HG02884 (cell line): ENCODE results near the gene PSG7.
"Not testable (repeated sequence)": the region's sequence is repeated elsewhere in the genome, so short reads cannot be mapped to it uniquely, and the experiment has no call there.

Source experiments
- ATAC-seq: cut with Tn5 transposase; IDR thresholded peaks from one replicate; pipeline ENCODE4 v1.9.1; 2021; ENCODE audit warnings: mild to moderate bottlenecking, moderate library complexity; ENCODE audit not compliant: unreplicated experiment

The PSG7 gene

DNA sequence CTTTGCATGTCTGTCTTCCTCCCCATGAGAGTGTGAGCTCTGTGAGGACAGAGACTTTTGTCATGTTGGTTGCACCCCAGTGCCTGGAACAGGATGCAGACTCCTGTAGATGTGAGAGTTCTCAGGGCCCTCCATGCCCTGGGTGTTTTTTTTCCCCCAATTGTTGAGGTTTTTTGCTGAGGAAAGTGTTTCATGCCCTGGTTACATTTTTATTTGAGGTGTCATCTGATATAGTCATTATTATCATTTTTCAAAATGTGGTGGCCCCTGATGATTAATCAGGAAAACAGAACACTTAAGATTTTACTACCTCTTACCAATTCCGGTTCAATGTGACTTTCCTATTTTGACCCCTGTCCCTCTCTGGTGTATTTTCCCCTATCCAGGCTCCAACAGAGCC is 20.1 kb downstream of the PSG7 start:
- not testable (repeated sequence) for ATAC-seq

DNA sequence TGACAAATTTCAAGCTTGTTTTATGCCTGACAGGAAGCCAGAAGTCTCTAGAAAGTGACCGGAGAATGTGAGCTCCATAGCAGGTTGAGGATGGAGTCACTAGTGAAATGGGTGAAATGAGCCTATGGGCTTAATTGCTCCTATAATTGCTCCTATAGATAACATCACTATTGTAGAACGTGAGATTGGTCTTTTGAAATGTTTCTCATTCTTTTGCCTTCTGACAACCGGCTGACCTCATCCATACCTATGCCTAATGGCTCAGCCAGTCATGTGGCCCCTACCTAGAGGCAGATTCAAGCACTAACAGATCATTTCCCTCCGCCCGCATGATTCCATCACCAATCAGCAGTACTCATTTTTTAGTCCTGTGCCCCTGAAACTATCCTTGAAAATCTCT is 23.5 kb downstream of the PSG7 start:
- ATAC-seq, result not testable (repeated sequence)

DNA sequence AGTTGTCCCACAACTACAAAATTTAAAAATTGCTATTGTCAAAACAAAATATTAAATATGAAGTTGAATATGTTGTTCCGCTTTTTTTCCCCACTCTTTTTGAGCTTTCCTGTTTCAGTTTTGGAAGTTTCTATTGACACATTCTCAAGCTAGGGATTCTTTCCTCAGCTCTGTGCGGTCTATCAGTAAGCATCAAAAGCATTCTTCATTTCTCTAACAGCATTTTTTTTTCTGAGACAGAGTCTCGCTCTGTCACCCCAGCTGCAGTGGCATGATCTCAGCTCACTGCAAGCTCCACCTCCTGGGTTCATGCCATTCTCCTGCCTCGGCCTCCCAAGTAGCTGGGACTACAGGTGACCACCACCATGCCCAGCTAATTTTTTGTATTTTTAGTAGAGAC is 24.1 kb downstream of the PSG7 start:
- ATAC-seq, result not testable (repeated sequence)

DNA sequence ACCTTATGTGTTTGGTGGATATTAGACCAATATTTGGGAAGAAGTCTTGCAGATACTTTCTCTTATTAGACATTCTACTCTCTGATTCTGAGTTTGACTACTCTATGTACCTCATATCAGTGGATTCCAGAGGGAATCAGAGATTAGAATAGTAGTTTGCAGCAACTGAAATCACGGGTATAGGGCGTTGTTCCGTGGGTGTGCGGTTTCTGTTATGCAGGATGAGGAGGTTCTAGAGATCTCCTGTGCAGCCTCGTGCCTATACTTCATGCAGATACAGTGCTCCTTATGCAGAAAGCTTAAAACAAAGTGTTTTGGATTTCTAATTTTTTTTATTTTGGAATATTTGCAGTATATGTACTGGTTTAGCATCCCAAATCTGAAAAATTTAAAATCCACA is 25.3 kb downstream of the PSG7 start:
- not testable (repeated sequence) for ATAC-seq

DNA sequence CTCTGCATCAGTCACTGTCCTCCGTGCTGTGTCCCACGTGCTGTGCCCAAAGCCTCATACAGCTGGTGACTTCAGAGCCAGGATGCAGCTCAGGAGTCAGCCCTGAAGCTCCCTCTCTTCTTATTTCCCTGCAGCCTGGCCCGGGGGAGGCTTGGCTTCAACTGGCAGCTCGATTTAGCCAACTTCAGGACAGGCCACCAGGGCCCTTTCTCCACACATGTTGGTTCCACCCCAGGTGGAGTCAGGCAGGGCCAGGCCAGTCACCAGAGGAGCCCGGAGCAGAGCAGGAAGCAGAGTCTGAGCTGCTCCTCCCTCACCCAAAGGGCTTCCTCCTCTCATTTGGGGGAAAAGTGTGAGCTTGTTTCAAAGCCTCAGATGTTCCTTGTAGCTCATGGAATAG is 30.8 kb downstream of the PSG7 start:
- not testable (repeated sequence) for ATAC-seq

- ATAC-seq, result not testable (repeated sequence)
These were observed 36.4 kb downstream of the PSG7 start for GRCh38 chr19:42900561-42900960.

- ATAC-seq, result not testable (repeated sequence)
These were observed 37.3 kb downstream of the PSG7 start for GRCh38 chr19:42899674-42900073.

- ATAC-seq, result not testable (repeated sequence)
These were observed 37.9 kb downstream of the PSG7 start for GRCh38 chr19:42899110-42899509.

DNA sequence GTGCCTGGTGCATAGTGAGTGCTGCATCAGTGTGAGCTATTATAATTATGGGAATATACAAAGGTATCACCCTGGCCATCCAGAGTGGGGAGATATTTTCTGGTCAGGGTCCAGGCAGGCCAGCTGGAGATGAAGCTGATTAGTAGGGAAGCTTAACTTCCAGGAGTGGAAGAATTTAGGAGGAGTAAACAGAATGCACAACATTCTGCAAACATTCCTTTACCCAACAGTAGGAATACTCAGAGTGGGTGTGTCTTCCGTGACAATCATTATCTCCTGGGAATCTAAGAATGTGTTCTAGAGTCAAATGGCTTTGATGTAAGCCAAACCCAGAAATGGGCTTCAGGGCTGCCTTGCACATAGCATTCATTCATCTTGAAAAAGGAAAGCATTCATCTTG is 38.4 kb downstream of the PSG7 start:
- ATAC-seq, result not testable (repeated sequence)

- not testable (repeated sequence) for ATAC-seq
These were observed 39.3 kb downstream of the PSG7 start for GRCh38 chr19:42897729-42898128.

GRCh38 chr19:42890446-42890845 is 46.6 kb downstream of the PSG7 start:
- not testable (repeated sequence) for ATAC-seq

GRCh38 chr19:42887876-42888445 is 49.0 kb downstream of the PSG7 start:
- not testable (repeated sequence) for ATAC-seq

- not testable (repeated sequence) for ATAC-seq
These were observed 54.3 kb downstream of the PSG7 start for GRCh38 chr19:42882730-42883129.

DNA sequence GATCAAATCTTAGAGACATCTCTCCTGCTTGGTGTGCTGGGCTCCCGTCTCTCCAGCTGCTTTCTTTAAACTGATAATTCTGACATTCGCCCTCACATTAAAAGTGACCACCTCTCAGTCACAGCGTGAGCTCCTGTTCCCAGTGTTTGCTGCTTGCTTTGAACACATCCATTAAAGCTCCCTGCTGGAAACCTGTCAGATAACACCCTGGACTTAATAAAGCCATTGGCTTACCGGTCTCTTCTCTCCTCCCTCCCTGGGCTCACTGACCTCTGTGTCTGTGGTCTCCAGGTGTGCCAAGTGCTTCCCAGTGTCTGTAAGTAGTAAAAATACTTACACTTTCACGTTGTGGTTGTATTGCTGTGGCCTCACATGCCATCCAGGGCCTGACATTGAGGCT is 55.0 kb downstream of the PSG7 start:
- ATAC-seq, result not testable (repeated sequence)

DNA sequence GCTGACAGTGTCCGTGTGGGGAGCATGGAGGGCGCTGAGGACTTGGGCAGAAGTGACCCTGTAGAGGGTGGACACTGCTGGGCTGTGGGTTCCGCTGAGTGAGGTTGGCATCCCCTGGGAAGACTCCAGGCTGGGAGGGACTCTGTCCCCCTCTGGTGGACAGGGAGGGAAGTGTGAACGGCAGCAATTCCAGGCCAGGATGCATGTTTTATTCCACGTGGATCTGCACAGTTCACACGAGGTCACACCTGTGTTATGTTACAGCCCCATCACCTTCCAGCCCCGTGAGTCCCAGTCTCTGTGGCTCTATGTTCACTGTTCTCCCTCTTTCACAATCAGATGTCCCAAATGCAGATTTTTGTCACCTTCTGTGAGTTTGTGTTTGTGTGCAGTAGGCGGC is 55.7 kb downstream of the PSG7 start:
- ATAC-seq, result not testable (repeated sequence)

DNA sequence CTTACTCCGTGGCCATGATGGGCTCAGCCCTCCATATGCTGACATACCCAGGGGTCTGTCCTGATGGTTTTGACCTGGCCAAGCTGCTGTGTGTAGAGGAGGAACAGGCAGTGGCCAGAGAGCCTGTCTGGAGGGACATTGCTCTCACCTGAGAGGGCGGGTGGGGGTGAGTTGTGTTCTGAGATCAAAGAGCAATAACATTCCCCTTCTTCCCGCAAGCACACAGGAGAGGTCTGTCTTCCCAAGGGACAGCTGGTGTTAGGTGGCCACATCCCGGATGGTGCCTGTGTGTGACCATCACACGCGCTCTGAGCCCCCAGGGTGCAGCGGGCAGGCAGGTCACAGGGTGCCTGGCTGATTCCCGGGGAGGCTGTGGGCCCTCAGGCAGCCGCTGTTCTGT is 56.4 kb downstream of the PSG7 start:
- ATAC-seq, result not testable (repeated sequence)

- no peak for ATAC-seq
These were observed 57.4 kb downstream of the PSG7 start, which contains the start of gene PSG1 for GRCh38 chr19:42879613-42880012. PSG1 (minus strand) TSS chr19:42879713; CDS start chr19:42879581, 132 bp downstream.

DNA sequence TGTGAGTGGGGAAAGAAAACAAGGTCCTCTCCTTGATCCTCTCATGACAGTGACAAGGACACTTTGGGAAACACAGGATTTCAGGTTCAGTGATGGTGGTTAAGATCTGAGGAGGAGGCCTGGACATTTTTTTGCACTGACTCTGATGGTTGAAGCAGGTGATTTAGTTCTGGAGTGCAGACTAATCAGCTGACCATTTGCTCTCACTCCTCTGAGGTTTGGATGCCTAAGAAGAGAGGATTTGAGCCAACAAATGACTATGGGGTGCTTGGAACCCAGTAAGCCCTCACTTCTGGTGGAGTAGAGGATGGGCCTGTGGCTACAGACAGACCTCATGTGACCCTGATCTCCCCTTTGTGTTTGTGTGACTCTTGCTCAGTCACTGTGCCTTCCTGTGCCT is 60.4 kb downstream of the PSG7 start:
- ATAC-seq, result not testable (repeated sequence)

GRCh38 chr19:42875881-42876280 is 61.1 kb downstream of the PSG7 start:
- not testable (repeated sequence) for ATAC-seq

GRCh38 chr19:42874901-42875813 is 61.9 kb downstream of the PSG7 start:
- not testable (repeated sequence) for ATAC-seq

DNA sequence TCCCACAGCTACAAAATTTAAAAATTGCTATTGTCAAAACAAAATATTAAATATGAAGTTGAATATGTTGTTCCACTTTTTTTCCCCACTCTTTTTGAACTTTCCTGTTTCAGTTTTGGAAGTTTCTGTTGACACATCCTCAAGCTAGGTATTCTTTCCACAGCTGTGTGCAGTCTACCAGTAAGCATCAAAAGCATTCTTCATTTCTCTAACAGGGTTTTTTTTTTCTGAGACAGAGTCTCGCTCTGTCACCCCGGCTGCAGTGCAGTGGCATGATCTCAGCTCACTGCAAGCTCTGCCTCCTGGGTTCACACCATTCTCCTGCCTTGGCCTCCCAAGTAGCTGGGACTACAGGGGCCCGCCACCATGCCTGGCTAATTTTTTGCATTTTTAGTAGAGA is 62.9 kb downstream of the PSG7 start:
- not testable (repeated sequence) for ATAC-seq
